Neuronal stem cell (in vitro differentiated cells): ENCODE measurements around the gene POM121.
"Not testable (repeated sequence)": the region's sequence is repeated elsewhere in the genome, so short reads cannot be mapped to it uniquely, and the experiment has no call there.

Experiments
- DNase-seq: peaks from one replicate; pipeline ENCODE4 v3.0.0-alpha.2; 2013; ENCODE audit warnings: low spot score
- H2AFZ ChIP-seq: one replicate; pipeline ENCODE4 v1.6.1; 2013; ENCODE audit warnings: mild to moderate bottlenecking, low read length, inconsistent platforms
- H2AK5ac ChIP-seq: 2 replicates; pipeline ENCODE4 v1.6.1; 2013; ENCODE audit warnings: low read depth, mild to moderate bottlenecking, inconsistent platforms, low read length, moderate library complexity, mixed read lengths
- H2BK120ac ChIP-seq: 2 replicates; pipeline ENCODE4 v1.6.1; 2013; ENCODE audit warnings: low read depth, mild to moderate bottlenecking, inconsistent platforms, low read length, moderate library complexity, mixed read lengths
- H2BK12ac ChIP-seq: one replicate; pipeline ENCODE4 v1.6.1; 2013; ENCODE audit warnings: low read length, inconsistent platforms
- H2BK15ac ChIP-seq: 2 replicates; pipeline ENCODE4 v1.6.1; 2013; ENCODE audit warnings: mild to moderate bottlenecking, low read length, inconsistent platforms, mixed read lengths
- H2BK5ac ChIP-seq: one replicate; pipeline ENCODE4 v1.6.1; 2013; ENCODE audit warnings: inconsistent platforms, mild to moderate bottlenecking, low read length, moderate library complexity
- H3K14ac ChIP-seq: one replicate; pipeline ENCODE4 v1.6.1; 2013; ENCODE audit warnings: low read length, inconsistent platforms
- H3K18ac ChIP-seq: 2 replicates; pipeline ENCODE4 v1.6.1; 2013; ENCODE audit warnings: low read length, inconsistent platforms
- H3K23ac ChIP-seq: 2 replicates; pipeline ENCODE4 v1.6.1; 2013; ENCODE audit warnings: low read depth, mild to moderate bottlenecking, mixed read lengths, low read length, inconsistent platforms; ENCODE audit not compliant: poor library complexity
- H3K27ac ChIP-seq: replicated peaks from 3 replicates; pipeline ENCODE4 v1.5.1; 2013; ENCODE audit warnings: low read length, inconsistent platforms
- H3K27me3 ChIP-seq, 3 experiments: 2 replicates each; pipeline ENCODE4 v1.6.1; 2013; ENCODE audit warnings: low read length in 3 of 3, mild to moderate bottlenecking in 2 of 3, inconsistent platforms in 1 of 3, low read depth in 1 of 3, mixed read lengths in 1 of 3, moderate library complexity in 1 of 3; ENCODE audit not compliant: control insufficient read depth in 3 of 3, insufficient read depth in 3 of 3
- H3K36me3 ChIP-seq, 2 donors: replicated peaks in 1 of 2; 2 replicates each; pipeline ENCODE4 v1.6.1; 2013; ENCODE audit warnings: low read length in 2 of 2; ENCODE audit not compliant: control insufficient read depth in 2 of 2, insufficient read depth in 2 of 2
- H3K4ac ChIP-seq: 2 replicates; pipeline ENCODE4 v1.6.1; 2013; ENCODE audit warnings: inconsistent platforms, mild to moderate bottlenecking, low read length, moderate library complexity
- H3K4me1 ChIP-seq, 2 donors: 1 replicate in 1 of 2; 2 replicates in 1 of 2; pipeline ENCODE4 v1.6.1; 2013; ENCODE audit warnings: low read length in 2 of 2, low read depth in 1 of 2; ENCODE audit not compliant: control insufficient read depth in 2 of 2, insufficient read depth in 1 of 2
- H3K4me2 ChIP-seq: one replicate; pipeline ENCODE4 v1.6.1; 2013; ENCODE audit warnings: mild to moderate bottlenecking, low read length, inconsistent platforms; ENCODE audit not compliant: insufficient read depth, poor library complexity, severe bottlenecking
- H3K4me3 ChIP-seq, 2 donors: 2 replicates each; pipeline ENCODE4 v1.5.1; 2013; ENCODE audit warnings: low read length in 2 of 2, mild to moderate bottlenecking in 2 of 2, inconsistent platforms in 1 of 2, moderate library complexity in 1 of 2
- H3K79me1 ChIP-seq: one replicate; pipeline ENCODE4 v1.6.1; 2013; ENCODE audit warnings: low read depth, mild to moderate bottlenecking, inconsistent platforms, low read length, moderate library complexity
- H3K9ac ChIP-seq: one replicate; pipeline ENCODE4 v1.6.1; 2013; ENCODE audit warnings: mild to moderate bottlenecking, low read depth, low read length, inconsistent platforms; ENCODE audit not compliant: poor library complexity
- H3K9me3 ChIP-seq, 2 donors: replicated peaks in 1 of 2; 2 replicates each; pipeline versions ENCODE3 to v1.6.1; 2013; ENCODE audit warnings: low read length in 2 of 2, mild to moderate bottlenecking in 2 of 2, inconsistent platforms in 1 of 2, low read depth in 1 of 2, mixed read lengths in 1 of 2, moderate library complexity in 1 of 2; ENCODE audit not compliant: control insufficient read depth in 2 of 2, insufficient read depth in 1 of 2
- H4K8ac ChIP-seq: one replicate; pipeline ENCODE4 v1.6.1; 2013; ENCODE audit warnings: low read depth, mild to moderate bottlenecking, inconsistent platforms, low read length, moderate library complexity
- H4K91ac ChIP-seq: one replicate; pipeline ENCODE4 v1.6.1; 2013; ENCODE audit warnings: low read length, low read depth, mild to moderate bottlenecking, inconsistent platforms; ENCODE audit not compliant: poor library complexity
- WGBS, 2 donors: extraction: QIAGEN DNeasy Blood & Tissue Kit; methylation state at CpG; one replicate each; pipeline ENCODE4 v1.1.7; 2013; ENCODE audit warnings: missing lambda C conversion rate in 2 of 2, mixed read lengths in 1 of 2; ENCODE audit not compliant: insufficient read length in 2 of 2, insufficient replicate concordance in 1 of 2; ENCODE audit errors: extremely low coverage in 2 of 2; 5-methylcytosine and 5-hydroxymethylcytosine counted together

Gene POM121

GRCh38 chr7:72976434-72976833 lies 51.5 kb downstream of the POM121 start:
- not testable (repeated sequence) for DNase-seq, H3K9me3 ChIP-seq, H2BK120ac ChIP-seq, H3K36me3 ChIP-seq, H3K79me1 ChIP-seq, H3K4me1 ChIP-seq, H3K14ac ChIP-seq, H3K9ac ChIP-seq, H4K8ac ChIP-seq, H3K27ac ChIP-seq, H2BK15ac ChIP-seq, H2BK5ac ChIP-seq, H3K4ac ChIP-seq, H3K4me3 ChIP-seq, H3K27me3 ChIP-seq, H3K18ac ChIP-seq, H2AK5ac ChIP-seq, H3K4me2 ChIP-seq, H2BK12ac ChIP-seq, H3K23ac ChIP-seq, H4K91ac ChIP-seq, H2AFZ ChIP-seq
- WGBS, 2 donors = no CpG with 5 or more reads among the region's 12 CpGs

GRCh38 chr7:72980382-72980781 lies 55.5 kb downstream of the POM121 start:
- H3K4me3 ChIP-seq, H2BK120ac ChIP-seq, H4K91ac ChIP-seq, H2AFZ ChIP-seq, H3K27ac ChIP-seq, H3K9me3 ChIP-seq, H3K36me3 ChIP-seq, H4K8ac ChIP-seq, H3K14ac ChIP-seq, H3K27me3 ChIP-seq, H3K9ac ChIP-seq, DNase-seq, H3K18ac ChIP-seq, H3K4me2 ChIP-seq, H3K23ac ChIP-seq, H2BK15ac ChIP-seq, H2BK12ac ChIP-seq, H3K4ac ChIP-seq, H3K79me1 ChIP-seq, H2AK5ac ChIP-seq, H2BK5ac ChIP-seq, H3K4me1 ChIP-seq: not testable (repeated sequence)
- no CpG with 5 or more reads among the region's 6 CpGs for WGBS, 2 donors

GRCh38 chr7:72982084-72982483 lies 57.2 kb downstream of the POM121 start:
- not testable (repeated sequence) for H3K9ac ChIP-seq, H4K91ac ChIP-seq, H2BK120ac ChIP-seq, H2BK12ac ChIP-seq, H3K79me1 ChIP-seq, H3K4me2 ChIP-seq, H3K4me3 ChIP-seq, H3K14ac ChIP-seq, H3K23ac ChIP-seq, H2AK5ac ChIP-seq, H3K27me3 ChIP-seq, H3K9me3 ChIP-seq, H2BK5ac ChIP-seq, H3K4me1 ChIP-seq, H2AFZ ChIP-seq, H3K36me3 ChIP-seq, H3K18ac ChIP-seq, H4K8ac ChIP-seq, H3K27ac ChIP-seq, H2BK15ac ChIP-seq, H3K4ac ChIP-seq, DNase-seq
- no CpG with 5 or more reads among the region's 11 CpGs for WGBS, 2 donors

- not testable (repeated sequence) for H3K27me3 ChIP-seq, H3K4ac ChIP-seq, H2AFZ ChIP-seq, H2AK5ac ChIP-seq, H3K4me2 ChIP-seq, H4K91ac ChIP-seq, H2BK12ac ChIP-seq, H3K18ac ChIP-seq, H3K14ac ChIP-seq, H3K4me3 ChIP-seq, DNase-seq, H2BK15ac ChIP-seq, H3K27ac ChIP-seq, H3K4me1 ChIP-seq, H3K79me1 ChIP-seq, H2BK120ac ChIP-seq, H3K36me3 ChIP-seq, H3K9ac ChIP-seq, H3K23ac ChIP-seq, H3K9me3 ChIP-seq, H2BK5ac ChIP-seq, H4K8ac ChIP-seq
- no CpG with 5 or more reads among the region's 14 CpGs for whole genome bisulfite sequencing, 2 donors
Observed at GRCh38 chr7:72990146-72990913, 65.4 kb downstream of the POM121 start.
